Omental fat pad (tissue), 4 donors: ENCODE results near the gene RAB17. TPM values are rescaled to one million over a fixed set of nuclear protein-coding genes. Genes with fewer than 3 reads are reported as not detected.

Source experiments
- ATAC-seq: fragments of 150-250 bp; one replicate; pipeline ENCODE4 v1.9.1; 2016; ENCODE audit warnings: mild to moderate bottlenecking, moderate library complexity; ENCODE audit not compliant: low FRiP score
- DNase-seq: peaks from one replicate; pipeline ENCODE4 v3.0.0-alpha.2; 2019; ENCODE audit warnings: low spot score
- CTCF ChIP-seq, 3 donors: fragments of 450-650 bp; IDR thresholded peaks; one replicate each; pipeline ENCODE4 v1.5.1; 2016 to 2017; ENCODE audit warnings: antibody characterized with exemption in 3 of 3, mild to moderate bottlenecking in 3 of 3, moderate library complexity in 2 of 3
- small RNA-seq: library from RNA; depleted of rRNA; stranded (forward); fragments of <200 nt; gene quantifications from one replicate; pipeline ENCODE3, GENCODE V24; 2016
- total RNA-seq, 4 donors: library from RNA; depleted of rRNA; stranded (reverse); fragments of >200 nt; gene quantifications; one replicate each; pipeline ENCODE4 v1.1.0, GENCODE V29; 2016

Gene RAB17
- total RNA-seq, 4 donors from 2014 or later: 0.84 to 8.6 (median 3.5) TPM; not detected in 1

GRCh38 chr2:237529452-237530402 is 60.8 kb downstream of the RAB17 start:
- ATAC-seq: no peak
- TF ChIP-seq CTCF (IDR thresholded peaks at IDR 0.05): no peak
- no peak for DNase-seq

GRCh38 chr2:237527766-237528165 is 62.8 kb downstream of the RAB17 start:
- no peak for TF ChIP-seq CTCF (IDR thresholded peaks at IDR 0.05)
- DNase-seq (no peak), ATAC-seq (no peak)

GRCh38 chr2:237527233-237527632 is 63.3 kb downstream of the RAB17 start:
- no peak for TF ChIP-seq CTCF (IDR thresholded peaks at IDR 0.05)
- DNase-seq (no peak), ATAC-seq (no peak)

GRCh38 chr2:237525559-237526157 is 64.9 kb downstream of the RAB17 start:
- DNase-seq (no peak), ATAC-seq (no peak)
- no peak for TF ChIP-seq CTCF (IDR thresholded peaks at IDR 0.05)

GRCh38 chr2:237524631-237525030 is 65.9 kb downstream of the RAB17 start:
- DNase-seq (no peak), ATAC-seq (no peak)
- TF ChIP-seq CTCF (IDR thresholded peaks at IDR 0.05): no peak

Small RNA genes within 50 kb of the gene (small RNA-seq; reads per million reads assigned to genes)
- gene RNU6-1140P: not detected

Other genes with a start within 250 kb of the RAB17 start
- 100 to 1,000 TPM; 105 to 712 (median 274) TPM for gene COL6A3, start 176.6 kb downstream of the RAB17 start, total RNA-seq
- gene MLPH, start 103.5 kb downstream of the RAB17 start, total RNA-seq: 10 to 100 TPM in 1 of 4 donors, 1 to 10 TPM in 3; 3.8 to 23.6 (median 6.4) TPM
- not detected for gene PRLH, start 24.2 kb downstream of the RAB17 start, total RNA-seq
- 100 to 1,000 TPM in 3 of 4 donors, 10 to 100 TPM in 1; 90.0 to 257 (median 113) TPM for gene LRRFIP1, start 36.9 kb upstream of the RAB17 start, total RNA-seq
- gene RBM44, start 208.0 kb upstream of the RAB17 start, total RNA-seq: 1 to 10 TPM; 1.1 to 2.6 (median 1.5) TPM